Renal cortex interstitium (tissue), 11 donors: ENCODE data around the gene PHETA2. TPM values are rescaled to one million over a fixed set of nuclear protein-coding genes. Genes with fewer than 3 reads are reported as not detected.
"Not testable (repeated sequence)": the region's sequence is repeated elsewhere in the genome, so short reads cannot be mapped to it uniquely, and the experiment has no call there.

Experiments
- DNase-seq, 11 donors: peaks; one replicate each; pipeline ENCODE4 v3.0.0-alpha.2; 2013; ENCODE audit warnings: low read depth in 9 of 11, low spot score in 4 of 11; ENCODE audit errors: extremely low read depth in 1 of 11
- polyA plus RNA-seq, 3 donors: library from polyadenylated mRNA; unstranded; fragments of 120-200 nt; gene quantifications; one replicate each; pipeline ENCODE4 v1.2.1, GENCODE V29; 2013; ENCODE audit not compliant: insufficient read length in 3 of 3

Gene PHETA2
- polyA plus RNA-seq, 3 donors, result 9.3 to 13.6 (median 9.5) TPM

- DNase-seq, result no peak
Measured at GRCh38 chr22:42065438-42066125, 8.5 kb upstream of the PHETA2 start.

DNA sequence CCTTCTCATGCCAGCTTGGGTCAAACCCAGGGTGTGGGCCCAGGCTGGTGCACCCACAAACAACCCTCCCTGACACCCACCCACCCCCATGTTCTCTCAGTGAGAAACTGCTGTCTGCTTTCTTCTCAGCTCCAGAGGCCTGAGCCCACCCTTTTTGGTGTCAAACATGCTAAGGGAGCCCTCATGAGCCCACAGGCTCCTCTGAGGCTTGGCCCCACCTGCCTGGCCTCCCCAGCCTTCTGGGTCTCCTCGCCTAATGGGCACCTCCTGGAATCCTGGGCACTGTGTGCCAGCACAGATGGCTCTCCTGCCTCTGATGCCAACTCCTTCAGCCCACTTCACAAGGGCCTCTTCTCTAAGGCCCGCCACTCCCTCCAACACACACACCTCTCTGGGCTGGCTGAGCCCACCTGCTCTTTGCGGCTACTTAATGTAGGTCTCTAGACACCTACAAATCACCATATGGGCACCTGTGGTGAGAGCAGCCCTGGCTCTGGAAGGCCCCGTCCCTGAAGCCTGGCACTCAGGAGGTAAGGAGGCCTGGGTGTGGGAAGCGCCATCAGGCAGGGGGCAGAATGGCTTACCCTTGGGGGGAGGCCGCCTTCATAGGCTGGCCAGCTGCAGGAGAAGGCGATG, 7.8 kb upstream of the PHETA2 start:
- DNase-seq, result no peak

DNA sequence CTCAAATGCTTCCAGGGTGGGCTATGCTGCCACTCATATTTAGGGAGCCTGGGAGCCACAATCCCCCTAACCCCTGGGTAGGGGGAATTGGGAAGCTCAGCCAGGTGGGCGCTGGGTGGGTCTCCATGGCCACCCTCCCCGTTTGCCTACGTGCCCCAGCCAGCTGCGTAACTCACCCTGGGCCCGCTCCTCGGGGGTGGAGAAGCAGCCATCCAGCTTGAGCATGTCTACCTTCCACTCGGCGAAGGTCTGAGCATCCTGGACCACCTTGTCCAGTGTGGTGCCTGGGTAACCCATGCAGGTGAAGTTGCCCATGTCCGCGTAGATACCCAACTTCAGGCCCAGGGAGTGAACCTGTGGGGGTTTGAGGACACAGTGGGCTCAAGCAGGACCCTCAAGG, 7.1 kb upstream of the PHETA2 start:
- no peak for DNase-seq

DNA sequence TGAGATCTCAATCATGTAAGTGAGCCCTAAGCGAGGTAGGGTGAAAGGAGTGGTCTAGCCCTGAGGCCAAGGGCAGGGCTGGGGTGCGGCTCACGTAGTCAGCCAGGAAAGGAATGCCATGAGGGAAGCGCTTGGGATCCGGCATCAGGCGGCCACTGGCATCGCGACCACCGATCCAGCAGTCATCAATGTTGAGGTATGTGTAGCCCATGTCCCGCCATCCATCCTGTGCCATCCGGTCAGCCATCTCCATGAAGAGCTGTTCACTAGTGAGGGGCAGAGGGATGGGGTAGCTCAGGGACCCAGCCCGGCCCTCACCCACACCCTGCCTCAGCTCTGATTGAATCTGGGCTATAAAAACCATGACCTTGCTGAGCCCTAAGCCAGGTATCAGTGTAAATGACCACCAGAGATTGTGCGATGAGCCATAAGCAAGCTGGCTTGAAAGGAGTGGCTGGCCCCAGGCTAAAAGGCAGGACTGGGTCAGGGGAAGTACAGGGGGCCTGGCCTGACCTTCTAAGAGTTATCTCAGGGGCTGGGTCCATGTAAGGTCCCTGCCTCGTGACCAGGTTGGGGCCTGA, 6.3 kb upstream of the PHETA2 start:
- no peak for DNase-seq

GRCh38 chr22:42068291-42068690, 5.8 kb upstream of the PHETA2 start:
- DNase-seq, result no peak

DNA sequence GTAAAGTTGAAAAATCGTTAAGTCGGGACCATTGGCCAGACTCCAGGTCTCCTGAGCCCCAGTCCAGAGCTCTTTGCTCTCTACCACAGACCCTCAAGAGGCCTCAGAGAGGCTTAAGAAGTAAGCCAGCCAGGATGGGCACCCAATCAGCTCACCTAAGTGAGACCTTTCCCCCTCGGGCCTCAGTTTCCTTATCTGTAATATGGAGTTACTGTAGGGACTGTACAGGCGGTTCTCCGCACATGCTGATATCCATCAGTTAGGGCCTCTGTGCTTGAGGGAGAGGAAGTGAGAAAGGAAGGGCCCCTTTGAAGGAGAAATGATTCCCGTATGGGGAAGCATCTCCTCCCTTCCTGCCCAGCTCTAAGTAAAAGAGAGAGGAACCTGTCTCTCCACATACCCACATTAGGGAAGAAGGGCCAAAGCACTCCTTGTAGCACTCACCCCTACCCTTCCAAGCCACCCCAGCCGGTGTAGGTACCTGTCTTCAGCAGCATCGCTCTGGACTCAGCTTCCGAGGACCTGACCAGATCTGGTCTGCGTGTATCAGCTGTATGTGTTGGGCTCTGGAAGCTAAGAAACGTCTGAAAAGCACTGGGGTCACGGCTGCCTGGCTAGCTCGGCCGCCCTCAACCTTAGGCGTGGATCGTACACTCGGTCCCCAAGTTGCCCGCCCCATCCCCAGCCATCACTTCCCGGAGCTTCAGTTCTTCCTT, 4.1 kb upstream of the PHETA2 start:
- DNase-seq, result no peak

- DNase-seq, result peak; percentile 84 to 96 (median 94)
Measured at GRCh38 chr22:42070517-42071422, 3.3 kb upstream of the PHETA2 start, which contains the start of gene NAGA. Gene NAGA, minus strand, starts transcription at chr22:42070812. Its CDS starts 515 bp downstream, at chr22:42070297.

DNA sequence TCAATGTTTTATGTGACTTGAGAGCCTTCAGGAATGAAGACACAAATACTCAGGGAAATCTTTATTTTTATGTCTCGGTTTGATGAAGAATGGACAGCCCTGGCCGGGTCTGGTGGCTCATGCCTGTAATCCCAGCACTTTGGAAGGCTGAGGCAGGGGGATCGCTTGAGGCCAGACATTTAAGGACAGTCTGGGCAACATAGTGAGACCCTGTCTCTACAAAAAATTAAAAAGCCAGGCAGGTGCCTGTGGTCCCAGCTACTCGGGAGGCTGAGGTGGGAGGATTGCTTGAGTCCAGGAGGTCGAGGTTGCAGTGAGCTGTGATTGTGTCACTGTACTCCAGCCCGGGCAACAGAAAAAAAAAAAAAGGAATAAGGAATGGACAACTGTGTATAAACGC, 2.5 kb upstream of the PHETA2 start:
- DNase-seq, result not testable (repeated sequence)

- DNase-seq, result no peak
Measured at GRCh38 chr22:42072606-42073330, 1.3 kb upstream of the PHETA2 start.

- DNase-seq, result no peak
Measured at GRCh38 chr22:42073621-42074041, 417 bp upstream of the PHETA2 start.

DNA sequence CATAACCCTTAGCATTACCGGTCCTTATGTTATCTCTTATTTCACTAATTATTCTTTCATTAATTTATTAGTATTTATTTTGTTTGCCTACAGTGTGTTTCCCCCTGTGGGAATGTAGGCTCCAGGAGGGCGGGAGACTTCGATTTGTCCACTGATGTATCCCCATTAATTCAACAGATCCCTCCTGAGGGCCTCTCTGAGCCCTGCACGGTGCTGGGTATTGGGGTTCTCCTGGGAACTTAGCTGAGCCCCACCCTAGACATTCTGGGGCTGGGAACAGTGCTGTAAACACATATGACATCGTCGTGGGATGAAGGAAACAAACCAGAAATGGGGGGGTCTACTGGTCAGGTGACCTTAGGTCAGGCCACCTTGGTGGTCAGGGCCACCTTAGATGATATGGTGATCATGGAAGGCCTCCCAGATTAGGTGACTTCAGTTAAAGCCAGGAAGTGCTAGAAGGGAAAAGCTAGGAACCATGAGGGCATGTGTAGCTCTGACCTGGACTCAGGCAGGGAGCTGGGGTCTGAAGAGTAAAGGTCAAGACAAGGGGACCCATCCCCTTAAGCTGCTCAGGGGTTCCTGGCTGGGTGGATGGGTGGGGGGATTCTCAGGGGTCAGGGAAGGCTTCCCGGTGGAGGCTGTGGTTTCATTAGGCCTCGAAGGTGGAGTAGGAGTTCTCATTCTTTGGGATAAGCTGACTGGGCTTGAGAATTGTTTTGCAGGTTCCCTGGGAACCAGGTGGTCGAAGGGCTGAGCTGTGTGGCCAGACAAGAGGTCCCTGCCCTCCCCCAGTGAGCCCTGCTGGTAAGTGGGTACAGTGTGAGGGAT, 1.0 kb downstream of the PHETA2 start:
- DNase-seq, result no peak

- no peak for DNase-seq
Measured at GRCh38 chr22:42076764-42077485, 2.9 kb downstream of the PHETA2 start.

- DNase-seq, result no peak
Measured at GRCh38 chr22:42077486-42078125, 3.6 kb downstream of the PHETA2 start.

GRCh38 chr22:42078469-42079318, 4.6 kb downstream of the PHETA2 start:
- peak in 4 of 11 donors; percentile 21 to 30 (median 24) for DNase-seq
